H4 (cell line): ENCODE data around the gene KIF4A. TPM values are rescaled to one million over a fixed set of nuclear protein-coding genes. Genes with fewer than 3 reads are reported as not detected.
"Not testable (repeated sequence)": the region's sequence is repeated elsewhere in the genome, so short reads cannot be mapped to it uniquely, and the experiment has no call there.

Experiments
- DNase-seq: peaks from one replicate; pipeline ENCODE4 v3.0.0-alpha.2; 2015; ENCODE audit warnings: low spot score
- total RNA-seq: library from RNA; depleted of rRNA; stranded (reverse); fragments of >200 nt; shearing (Covaris generic); gene quantifications from 2 replicates; pipeline ENCODE4 v1.2.3, GENCODE V29; 2014

Gene KIF4A
- total RNA-seq, 1 experiment from 2014 or later: 37.5 TPM

DNA sequence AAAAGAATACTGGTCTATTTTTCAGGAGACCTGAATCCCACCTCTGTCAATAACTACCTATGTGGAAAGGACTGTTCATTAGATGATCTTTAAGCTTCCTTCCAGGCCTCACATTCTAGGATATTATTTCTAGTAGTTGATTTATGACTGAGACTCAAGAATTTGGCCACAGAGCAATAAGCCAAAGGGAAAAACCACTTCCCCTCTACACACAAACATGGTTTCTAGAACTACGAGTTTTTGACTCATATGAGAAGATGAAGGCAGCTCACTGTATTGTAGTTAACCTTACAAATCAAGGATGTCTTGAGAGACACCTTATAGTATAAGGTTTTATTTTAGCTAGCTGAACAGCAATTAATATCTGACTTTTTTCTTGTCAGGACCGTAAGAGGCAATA is 96.3 kb downstream of the KIF4A start:
- DNase-seq: no peak

GRCh38 chrX:70398899-70399298 is 109.0 kb downstream of the KIF4A start:
- DNase-seq: no peak

DNA sequence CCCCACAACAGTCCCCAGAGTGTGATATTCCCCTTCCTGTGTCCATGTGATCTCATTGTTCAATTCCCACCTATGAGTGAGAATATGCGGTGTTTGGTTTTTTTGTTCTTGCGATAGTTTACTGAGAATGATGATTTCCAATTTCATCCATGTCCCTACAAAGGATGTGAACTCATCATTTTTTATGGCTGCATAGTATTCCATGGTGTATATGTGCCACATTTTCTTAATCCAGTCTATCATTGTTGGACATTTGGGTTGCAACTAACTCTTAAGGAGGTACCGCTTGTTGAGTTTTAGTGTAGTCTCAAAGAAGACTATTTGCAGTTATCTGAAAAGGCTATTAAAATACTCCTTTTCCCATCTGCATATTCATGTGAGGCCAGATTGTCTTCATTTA is 110.3 kb downstream of the KIF4A start:
- not testable (repeated sequence) for DNase-seq

GRCh38 chrX:70402721-70403120 is 112.8 kb downstream of the KIF4A start:
- DNase-seq: no peak

DNA sequence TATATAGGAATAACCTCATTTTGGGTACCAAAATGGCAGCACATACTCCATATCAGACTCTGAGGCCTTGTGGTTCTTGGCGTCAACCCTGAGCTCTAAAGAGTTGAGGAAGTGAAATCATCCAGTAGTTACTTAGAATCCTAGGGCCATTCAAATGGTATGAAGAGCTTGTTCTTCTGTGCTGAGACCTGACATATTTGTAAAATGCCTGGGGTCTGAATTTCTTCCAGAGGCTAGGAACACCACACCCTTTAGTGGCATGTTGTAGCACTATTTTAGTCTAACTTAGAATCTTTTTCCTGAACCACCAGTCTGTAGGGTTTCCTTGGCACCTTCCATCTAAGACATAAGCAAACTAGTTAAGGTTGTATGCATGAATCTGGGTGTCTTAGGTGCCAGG is 115.1 kb downstream of the KIF4A start:
- DNase-seq: no peak

DNA sequence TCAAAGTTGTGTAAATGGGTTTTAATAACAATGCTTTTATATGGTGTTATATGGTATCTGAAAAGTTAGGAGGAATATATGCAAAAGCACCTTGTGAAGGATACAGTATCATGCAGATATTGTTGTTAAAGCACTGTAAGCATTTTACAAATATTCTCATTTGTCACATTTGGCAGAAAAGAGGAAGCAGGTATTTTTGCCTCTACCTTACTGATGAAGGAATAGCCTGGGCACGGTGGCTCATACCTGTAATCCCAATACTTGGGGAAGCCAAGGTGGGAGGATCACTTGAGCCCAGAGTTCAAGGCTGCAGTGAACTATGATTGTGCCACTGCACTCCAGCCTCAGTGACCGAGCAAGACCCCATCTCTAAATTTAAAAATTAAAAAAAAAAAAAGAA is 121.0 kb downstream of the KIF4A start:
- DNase-seq: no peak

GRCh38 chrX:70411475-70411874 is 121.6 kb downstream of the KIF4A start:
- DNase-seq: no peak

DNA sequence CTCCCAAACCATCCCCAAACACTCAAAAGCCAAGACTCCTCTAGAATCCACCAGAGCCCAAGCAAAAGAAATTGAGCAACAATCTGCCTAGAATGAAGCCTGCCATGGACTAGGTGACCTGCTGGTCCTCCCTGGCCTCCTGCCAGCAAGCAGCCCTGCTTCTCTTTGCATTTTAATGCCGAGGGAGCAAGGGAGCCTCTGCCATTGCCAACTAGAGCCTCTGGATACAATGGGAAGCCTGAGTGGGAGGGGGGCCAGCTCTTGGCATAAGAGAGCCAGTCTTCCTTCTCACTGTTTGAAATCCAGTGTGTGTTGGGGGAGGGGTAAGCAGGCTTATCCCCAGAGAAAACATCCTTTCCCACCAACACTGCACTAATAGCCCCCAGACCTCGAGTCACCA is 131.7 kb downstream of the KIF4A start:
- DNase-seq: no peak

- DNase-seq: peak; percentile 25
Measured at GRCh38 chrX:70422851-70423341, 133.0 kb downstream of the KIF4A start, which contains the start of gene GDPD2. Gene GDPD2, plus strand, starts transcription at chrX:70423314. Its CDS starts 1,671 bp downstream, at chrX:70424985.

GRCh38 chrX:70423936-70424675 is 134.2 kb downstream of the KIF4A start:
- DNase-seq: no peak

DNA sequence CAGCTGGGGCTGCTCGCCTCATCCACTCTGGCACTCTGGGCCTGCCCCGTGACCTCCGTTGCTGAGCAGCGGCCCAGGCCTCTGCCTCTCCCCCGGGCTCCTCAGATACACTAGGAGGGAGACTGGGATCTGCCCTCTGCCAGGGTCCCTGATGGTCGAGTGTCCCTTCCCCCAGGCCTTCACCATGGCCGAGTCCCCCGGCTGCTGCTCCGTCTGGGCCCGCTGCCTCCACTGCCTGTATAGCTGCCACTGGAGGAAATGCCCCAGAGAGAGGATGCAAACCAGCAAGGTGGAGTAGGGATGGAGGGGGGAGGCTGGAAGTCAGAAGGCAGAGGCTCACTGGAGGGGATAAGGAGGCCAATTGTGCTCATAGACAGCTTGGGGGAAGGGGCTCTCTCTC is 134.9 kb downstream of the KIF4A start:
- no peak for DNase-seq

DNA sequence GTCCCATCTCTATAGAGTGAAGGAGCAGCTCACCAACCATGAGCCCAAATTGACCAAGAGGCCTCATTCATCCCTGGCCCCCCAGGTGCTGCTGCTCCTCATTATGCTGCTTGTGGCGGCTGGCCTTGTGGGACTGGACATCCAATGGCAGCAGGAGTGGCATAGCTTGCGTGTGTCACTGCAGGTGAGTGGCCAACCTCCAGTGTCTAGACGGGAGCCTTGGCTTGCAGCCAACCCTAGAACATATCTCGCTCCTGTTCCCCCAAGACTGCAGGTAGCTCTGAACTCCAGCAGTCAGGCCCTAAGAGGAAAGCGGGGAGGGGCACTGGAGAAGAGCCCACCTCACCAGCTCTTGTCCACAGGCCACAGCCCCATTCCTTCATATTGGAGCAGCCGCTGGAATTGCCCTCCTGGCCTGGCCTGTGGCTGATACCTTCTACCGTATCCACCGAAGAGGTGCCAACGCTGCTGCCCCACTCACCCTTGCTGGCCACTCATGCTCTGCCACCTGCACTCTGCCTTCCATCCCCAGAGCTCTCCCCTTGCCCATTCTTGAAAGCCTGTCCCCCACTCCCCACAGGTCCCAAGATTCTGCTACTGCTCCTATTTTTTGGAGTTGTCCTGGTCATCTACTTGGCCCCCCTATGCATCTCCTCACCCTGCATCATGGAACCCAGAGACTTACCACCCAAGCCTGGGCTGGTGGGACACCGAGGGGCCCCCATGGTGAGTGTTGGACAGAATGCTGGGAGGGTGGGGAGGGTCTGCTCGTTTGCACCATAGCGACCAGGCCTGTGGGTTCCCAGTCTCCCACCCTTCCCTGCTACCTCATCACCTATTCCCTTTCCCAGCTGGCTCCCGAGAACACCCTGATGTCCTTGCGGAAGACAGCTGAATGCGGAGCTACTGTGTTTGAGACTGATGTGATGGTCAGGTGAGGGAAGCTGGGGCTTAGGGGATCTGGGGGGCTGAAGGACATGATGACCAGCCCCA is 136.7 kb downstream of the KIF4A start:
- no peak for DNase-seq

- no peak for DNase-seq
Measured at GRCh38 chrX:70427365-70427764, 137.5 kb downstream of the KIF4A start.

GRCh38 chrX:70429759-70430158 is 139.9 kb downstream of the KIF4A start:
- DNase-seq: no peak

- DNase-seq: no peak
Measured at GRCh38 chrX:70432936-70433847, 143.3 kb downstream of the KIF4A start.

GRCh38 chrX:70433848-70434351 is 144.0 kb downstream of the KIF4A start:
- DNase-seq: peak; percentile 65

GRCh38 chrX:70434352-70434866 is 144.5 kb downstream of the KIF4A start:
- DNase-seq: peak; percentile 77

- DNase-seq: no peak
Measured at GRCh38 chrX:70434914-70435586, 145.1 kb downstream of the KIF4A start.

DNA sequence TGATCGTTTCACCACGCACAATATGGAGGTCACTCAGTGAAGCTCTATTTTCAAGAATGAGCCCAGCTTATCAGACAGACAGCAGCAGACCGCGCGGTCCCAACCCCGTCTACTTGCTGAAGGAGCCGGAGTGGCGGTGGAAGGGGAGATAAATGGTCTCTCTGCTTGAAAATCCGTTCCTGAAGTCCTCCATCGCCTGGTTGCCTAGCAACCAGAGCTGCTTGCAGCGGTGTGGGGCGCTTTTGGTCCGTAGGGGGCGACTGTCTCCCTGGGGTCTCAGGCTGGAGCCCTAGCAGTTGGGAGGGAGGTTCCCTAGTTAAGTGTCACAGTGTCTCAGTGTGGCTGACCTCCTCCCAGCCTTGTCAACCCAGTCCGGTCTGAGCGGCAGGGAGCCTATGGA is 146.4 kb downstream of the KIF4A start:
- no peak for DNase-seq

DNA sequence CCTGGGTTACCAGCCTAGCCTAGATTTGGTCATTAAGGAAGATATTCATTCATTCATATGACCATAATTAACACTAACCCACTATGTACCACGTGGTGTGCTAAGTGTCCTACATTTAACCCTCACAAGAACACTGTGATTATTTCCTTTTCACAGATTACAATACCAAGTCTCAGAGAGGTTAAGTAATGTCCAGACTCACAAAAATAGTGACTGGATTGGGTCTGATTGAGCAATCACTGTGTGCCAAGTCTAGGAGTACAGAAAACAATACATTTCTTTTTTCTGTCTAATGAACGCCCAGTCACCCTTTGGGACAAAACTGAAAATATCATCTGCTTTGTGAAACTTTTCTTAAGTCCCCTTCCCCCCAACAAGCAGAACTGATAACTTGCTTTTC is 147.1 kb downstream of the KIF4A start:
- DNase-seq: no peak
